DMS 273 (cell line): ENCODE results near the gene GABARAP.
A peak's percentile ranks its signal among the peaks of the same experiment; 100 is the strongest.

ENCODE experiments used
- DNase-seq: peaks from one replicate; lab custom pipeline; 2025; ENCODE audit not compliant: unreplicated experiment; lab: John Stamatoyannopoulos, UW

The GABARAP gene

GRCh38 chr17:7241090-7241733 is 1.0 kb downstream of the GABARAP start:
- no peak for DNase-seq

GRCh38 chr17:7240375-7240774 is 1.9 kb downstream of the GABARAP start:
- no peak for DNase-seq

DNA sequence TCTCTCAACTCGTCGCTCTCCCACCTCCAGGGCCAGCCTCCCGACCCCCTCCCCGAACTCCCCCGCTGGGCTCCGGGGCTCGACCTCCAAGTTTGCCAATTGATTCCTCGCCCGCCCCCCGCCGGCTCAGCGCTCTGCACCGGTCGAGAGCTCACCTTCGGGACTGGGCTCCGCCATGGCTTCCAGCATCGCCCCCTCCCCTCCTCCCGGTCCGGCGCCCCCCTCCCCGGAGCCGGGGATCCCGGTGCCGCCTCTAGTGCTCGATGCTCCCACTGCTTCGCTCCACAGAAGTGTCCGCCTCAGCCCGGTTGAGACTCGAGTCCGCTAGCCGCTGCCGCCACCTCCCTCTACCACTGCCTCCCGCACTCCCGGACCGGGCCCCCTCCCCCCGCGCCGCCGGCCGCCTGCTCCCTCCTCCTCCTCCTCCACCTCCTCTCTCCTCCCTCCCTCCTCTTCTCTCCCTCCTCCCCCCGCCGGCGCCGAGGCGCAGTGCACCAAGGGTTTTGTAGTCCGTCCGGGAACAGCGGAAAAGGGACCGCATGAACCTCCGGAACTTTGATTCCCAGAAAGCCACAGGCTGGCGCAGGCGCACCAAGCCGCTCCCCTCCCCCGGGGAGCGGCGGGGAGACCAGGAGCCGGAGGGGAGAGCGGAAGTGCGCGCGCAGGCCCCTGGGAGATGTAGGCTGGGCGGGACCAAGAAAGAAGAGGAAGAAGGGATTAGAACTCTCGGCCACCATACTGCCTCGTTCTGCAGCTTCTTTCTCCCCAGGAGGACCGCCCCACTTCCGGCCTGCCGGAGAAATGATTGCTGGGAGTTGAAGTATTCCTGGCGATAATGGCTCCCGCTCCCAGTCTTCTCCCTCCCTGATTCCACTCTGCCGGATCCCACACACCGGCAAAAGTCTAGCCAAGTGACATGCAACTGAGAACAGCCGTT is 2.9 kb downstream of the GABARAP start, which contains the start of gene PHF23:
Gene PHF23, minus strand, starts transcription at position 367 of the 937 bp plus-strand sequence. Its CDS starts 178 bp downstream, at position 189.
- peak; percentile 99 for DNase-seq

GRCh38 chr17:7238420-7239090 is 3.7 kb downstream of the GABARAP start:
- DNase-seq = peak; percentile 61

DNA sequence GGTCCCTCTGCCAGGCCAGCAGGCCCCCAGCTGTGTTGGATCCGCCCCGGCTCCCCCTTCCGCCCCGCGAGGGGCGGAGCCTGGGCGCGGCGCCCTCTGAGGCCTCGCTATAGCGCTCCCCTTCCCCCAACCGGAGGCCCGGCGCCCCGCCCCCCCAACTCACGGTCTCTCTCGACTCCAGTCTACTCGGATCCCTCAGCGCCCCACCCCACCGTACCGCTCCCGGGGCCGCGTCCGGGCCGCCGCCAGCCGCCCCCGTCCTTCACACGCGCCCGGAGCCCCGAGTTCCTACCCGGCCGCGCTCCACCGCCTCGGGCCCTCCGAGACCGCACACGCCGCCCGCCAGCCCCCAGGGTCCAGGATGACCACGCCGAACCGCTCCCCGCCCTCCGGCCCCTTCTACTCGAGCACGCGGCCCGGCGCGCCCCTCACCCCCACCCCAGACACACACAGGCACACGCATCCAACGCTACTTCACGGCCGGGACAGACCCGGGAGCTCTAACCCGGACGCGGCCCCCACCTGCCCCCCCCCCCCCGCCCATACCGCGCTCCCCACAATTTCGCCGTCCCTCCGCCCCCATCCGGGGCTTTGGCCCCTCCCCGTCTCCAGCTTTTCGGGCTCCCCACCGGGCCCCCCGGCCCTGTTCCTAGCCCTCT is 4.4 kb downstream of the GABARAP start:
- DNase-seq = peak; percentile 85

DNA sequence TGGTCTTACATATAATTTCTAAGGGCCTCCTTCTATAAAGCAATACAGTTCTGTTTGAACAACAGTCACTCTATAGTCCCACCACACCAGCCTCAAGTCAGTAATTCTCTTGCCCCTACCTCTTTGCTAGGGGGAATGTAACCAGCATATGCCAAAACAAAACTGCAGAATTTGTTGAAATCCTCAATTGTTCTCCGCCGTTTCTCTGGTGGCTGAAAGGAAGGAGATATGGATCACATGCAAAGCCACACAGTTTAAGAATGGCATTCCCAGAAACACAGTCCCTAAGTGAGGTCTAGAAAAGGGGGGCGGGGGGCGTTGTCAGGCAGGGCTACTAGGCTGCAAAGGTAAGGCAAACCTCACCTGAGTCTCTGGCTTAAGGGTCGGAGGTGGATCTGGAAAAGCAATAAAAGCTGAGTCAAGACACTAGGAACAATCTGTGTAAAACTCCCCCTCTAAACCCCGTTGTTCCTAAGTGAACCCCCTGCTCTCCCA is 4.9 kb downstream of the GABARAP start:
- DNase-seq = no peak

DNA sequence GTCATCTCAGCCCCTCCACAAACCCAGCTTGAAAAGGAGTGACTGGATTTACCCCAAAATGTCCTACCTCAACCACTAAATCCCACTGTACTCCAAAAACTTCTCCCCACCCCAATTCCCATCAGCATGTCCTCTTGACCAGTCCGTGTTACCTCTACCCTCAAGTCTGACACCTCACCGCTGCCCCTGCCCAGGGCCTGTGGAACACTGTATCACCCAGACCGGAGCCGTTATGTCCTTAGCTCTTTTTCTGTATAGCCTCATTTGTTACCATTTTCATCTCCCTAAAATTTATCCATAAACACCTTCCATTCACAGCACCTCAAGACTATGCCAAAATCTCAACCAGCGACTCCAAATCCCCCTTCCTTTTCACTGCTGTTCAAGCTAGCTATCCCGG is 5.4 kb downstream of the GABARAP start:
- DNase-seq = no peak

GRCh38 chr17:7235693-7236665 is 6.3 kb downstream of the GABARAP start:
- DNase-seq = no peak

GRCh38 chr17:7234083-7234951 is 7.9 kb downstream of the GABARAP start, which contains the start of gene DVL2:
Gene DVL2, minus strand, starts transcription at chr17:7234517. Its CDS starts 255 bp downstream, at chr17:7234262.
- peak; percentile 95 for DNase-seq

GRCh38 chr17:7233701-7234082 is 8.6 kb downstream of the GABARAP start:
- no peak for DNase-seq

GRCh38 chr17:7232114-7232513 is 10.1 kb downstream of the GABARAP start:
- DNase-seq = no peak

DNA sequence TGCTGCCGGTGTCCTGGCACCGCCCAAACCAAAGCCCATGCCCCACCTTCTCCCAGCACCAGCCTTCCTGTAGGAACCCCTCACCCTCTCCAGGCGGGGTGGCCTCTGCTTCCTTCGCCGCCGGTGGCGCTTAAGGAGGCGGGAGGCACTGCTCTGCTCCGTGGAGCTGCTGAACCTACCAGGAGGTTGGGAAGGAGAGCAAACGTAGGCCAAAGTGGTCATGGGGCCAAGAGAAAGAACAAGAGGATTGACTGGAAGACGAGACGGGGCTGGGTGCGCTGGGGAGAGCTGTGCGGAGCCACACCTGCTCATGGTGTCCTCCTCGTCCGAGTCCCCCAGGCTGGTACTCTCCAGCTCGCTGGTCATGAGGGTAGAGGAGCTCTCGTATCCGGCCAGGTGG is 12.7 kb downstream of the GABARAP start:
- DNase-seq = no peak

DNA sequence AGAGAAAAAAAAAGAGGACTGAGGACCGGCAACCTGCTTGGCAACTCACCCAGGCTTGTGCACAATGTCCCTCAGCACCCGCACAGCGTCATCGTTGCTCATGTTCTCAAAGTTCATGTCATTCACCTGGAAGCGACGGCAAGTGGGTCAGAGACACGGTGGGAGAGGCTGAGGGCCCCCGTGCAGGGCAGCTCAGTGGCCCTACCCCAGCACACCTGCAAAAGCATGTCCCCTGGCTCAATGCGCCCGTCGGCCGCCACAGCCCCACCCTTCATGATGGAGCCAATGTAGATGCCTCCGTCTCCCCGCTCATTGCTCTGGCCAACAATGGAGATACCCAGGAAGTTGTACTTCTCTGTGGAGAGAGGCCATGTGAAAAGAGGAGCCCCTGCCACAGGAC is 13.3 kb downstream of the GABARAP start:
- DNase-seq = no peak

- no peak for DNase-seq
Observed at GRCh38 chr17:7226721-7227710, 15.2 kb downstream of the GABARAP start.

- no peak for DNase-seq
Observed at GRCh38 chr17:7225711-7226331, 16.4 kb downstream of the GABARAP start.

DNA sequence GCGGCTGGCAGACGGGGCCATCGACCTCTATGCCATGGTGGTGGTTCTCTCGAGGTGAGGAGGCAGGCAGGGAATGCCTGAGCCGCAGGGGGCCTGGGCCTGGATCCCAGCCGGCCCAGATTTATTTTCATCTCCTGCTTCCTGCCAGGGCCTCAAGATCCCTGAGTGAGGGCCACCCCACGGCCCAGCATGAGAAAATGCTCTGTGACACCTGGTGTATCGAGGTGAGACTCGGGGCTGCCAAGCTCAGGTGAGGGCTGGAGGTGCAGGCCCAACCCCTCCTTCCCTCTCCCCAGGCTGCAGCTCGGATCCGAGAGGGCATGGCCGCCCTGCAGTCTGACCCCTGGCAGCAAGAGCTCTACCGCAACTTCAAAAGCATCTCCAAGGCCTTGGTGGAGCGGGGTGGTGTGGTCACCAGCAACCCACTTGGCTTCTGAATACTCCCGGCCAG is 17.6 kb downstream of the GABARAP start:
- DNase-seq = no peak

DNA sequence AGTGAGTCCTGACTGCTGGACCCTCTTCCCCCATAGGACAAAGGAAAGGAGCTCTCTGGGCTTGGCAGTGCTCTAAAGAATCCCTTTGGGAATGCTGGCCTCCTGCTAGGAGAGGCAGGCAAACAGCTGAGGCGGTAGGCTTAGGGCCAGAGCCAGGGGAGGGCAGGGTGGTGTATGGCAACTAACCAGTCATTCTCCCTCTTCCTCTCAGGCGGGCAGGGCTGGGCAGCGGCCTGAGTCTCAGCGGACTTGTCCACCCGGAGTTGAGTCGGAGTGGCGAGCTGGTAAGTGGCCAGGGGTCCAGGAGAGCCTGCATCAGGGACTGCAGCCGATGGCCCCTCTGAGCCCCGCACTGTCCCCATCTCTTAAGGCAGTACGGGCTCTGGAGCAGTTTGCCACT is 18.1 kb downstream of the GABARAP start:
- no peak for DNase-seq
